ENCODE data around the gene LYZ. TPM values are rescaled to one million over a fixed set of nuclear protein-coding genes. Genes with fewer than 3 reads are reported as not detected.

Gene LYZ
- polyA plus RNA-seq, 2 of the 4 experiments (the other 2 are of a cell fraction): 0.12 TPM; not detected in 1

DNA sequence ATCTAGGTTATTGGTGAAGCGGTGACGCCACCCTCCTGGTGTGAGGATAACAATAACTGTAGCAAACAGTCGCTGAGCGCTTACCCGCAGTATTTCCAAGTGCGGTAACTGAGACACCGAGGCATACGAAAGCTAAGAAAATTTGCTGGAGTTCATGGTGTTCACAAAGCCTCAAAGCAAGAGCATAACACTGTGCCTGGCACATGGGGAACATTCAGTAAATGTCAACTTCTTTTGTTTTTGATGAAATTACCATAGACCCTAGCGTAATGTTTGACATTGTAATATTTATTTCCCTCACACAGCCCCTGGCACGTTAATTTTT lies 12.1 kb downstream of the LYZ start:
- TF ChIP-seq, protein P1, sequence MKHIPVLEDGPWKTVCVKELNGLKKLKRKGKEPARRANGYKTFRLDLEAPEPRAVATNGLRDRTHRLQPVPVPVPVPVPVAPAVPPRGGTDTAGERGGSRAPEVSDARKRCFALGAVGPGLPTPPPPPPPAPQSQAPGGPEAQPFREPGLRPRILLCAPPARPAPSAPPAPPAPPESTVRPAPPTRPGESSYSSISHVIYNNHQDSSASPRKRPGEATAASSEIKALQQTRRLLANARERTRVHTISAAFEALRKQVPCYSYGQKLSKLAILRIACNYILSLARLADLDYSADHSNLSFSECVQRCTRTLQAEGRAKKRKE (CRISPR knock-in tag; IDR thresholded peaks at IDR 0.05; ENCODE audit: low read depth): 0 out of 2 replicates have a peak, but pooled peaks have one; percentile 36
- no peak for TF ChIP-seq RFX5 (IDR thresholded peaks at IDR 0.05)
- peak; percentile 18; the same call in 1 of the 2 replicates for TF ChIP-seq KDM5A (IDR thresholded peaks at IDR 0.05)
- ChIA-PET CTCF (interaction anchor here (1.1 kb wide), 1 partner anchor 9 kb away, joined by 3 read pairs; no protein-coding TSS in a partner anchor), POLR2A (no interaction called here)
- DNase-seq (ENCODE audit: low read depth in 1 of 2, low spot score in 1 of 2) (no peak), ATAC-seq (no peak), FAIRE-seq (no peak)
- Histone ChIP-seq H3K4me2 (peak overlapping the region; percentile 82), H3K27ac (peak overlapping the region; percentile 94 to 96), H3K4me3 (peak overlapping the region; percentile 83), H3K9me3 (no peaks in the 10 kb centered on the region), H3K4me1 (peaks cover 14% of the 10 kb centered on the region)
- 2% methylated on average over 10 of the region's 10 CpGs for WGBS (ENCODE audit: missing lambda C conversion rate)

DNA sequence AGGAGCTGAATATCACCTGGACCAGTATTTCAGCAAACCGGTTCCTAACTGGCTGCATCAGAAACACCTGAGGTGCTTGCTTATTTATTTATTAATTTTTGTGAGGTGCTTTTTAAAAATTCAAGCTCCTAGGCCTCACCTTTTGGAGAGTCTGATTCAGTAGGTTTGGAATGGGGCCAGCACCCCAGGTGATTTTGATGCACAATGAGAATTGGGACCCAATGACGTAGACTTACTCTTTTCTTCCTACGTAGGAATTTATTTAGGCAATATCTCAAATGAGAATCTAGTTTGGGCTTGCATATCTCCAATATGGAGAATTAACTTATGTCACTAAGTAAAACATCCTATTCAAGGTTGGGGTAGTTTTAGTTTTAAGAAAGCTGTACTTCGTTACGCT lies 18.6 kb downstream of the LYZ start:
- TF ChIP-seq, protein P2, sequence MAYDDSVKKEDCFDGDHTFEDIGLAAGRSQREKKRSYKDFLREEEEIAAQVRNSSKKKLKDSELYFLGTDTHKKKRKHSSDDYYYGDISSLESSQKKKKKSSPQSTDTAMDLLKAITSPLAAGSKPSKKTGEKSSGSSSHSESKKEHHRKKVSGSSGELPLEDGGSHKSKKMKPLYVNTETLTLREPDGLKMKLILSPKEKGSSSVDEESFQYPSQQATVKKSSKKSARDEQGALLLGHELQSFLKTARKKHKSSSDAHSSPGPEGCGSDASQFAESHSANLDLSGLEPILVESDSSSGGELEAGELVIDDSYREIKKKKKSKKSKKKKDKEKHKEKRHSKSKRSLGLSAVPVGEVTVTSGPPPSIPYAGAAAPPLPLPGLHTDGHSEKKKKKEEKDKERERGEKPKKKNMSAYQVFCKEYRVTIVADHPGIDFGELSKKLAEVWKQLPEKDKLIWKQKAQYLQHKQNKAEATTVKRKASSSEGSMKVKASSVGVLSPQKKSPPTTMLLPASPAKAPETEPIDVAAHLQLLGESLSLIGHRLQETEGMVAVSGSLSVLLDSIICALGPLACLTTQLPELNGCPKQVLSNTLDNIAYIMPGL (CRISPR knock-in tag; IDR thresholded peaks at IDR 0.05; ENCODE audit: borderline replicate concordance): no peak
- TF ChIP-seq RCOR1 (IDR thresholded peaks at IDR 0.05; ENCODE audit: low read depth, low read length): no peak
- TF ChIP-seq, protein P3, sequence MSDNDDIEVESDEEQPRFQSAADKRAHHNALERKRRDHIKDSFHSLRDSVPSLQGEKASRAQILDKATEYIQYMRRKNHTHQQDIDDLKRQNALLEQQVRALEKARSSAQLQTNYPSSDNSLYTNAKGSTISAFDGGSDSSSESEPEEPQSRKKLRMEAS (IDR thresholded peaks at IDR 0.05): no peak
- ChIA-PET CTCF (interaction anchor here (0.7 to 1.5 kb wide), 3 partner anchors 110 to 272 kb away, joined by 3 to 8 read pairs (median 5); no protein-coding TSS in a partner anchor), POLR2A (interaction anchor here (0.7 kb wide), 1 partner anchor 9 kb away, joined by 3 read pairs; no protein-coding TSS in a partner anchor)
- H3K4me2 ChIP-seq: no peak overlapping the region
- FAIRE-seq (no peak), ATAC-seq (no peak), DNase-seq (ENCODE audit: low read depth in 1 of 2, low spot score in 1 of 2) (no peak)
- no peaks in the 10 kb centered on the region for H3K4me1 ChIP-seq
- H3K27ac ChIP-seq: no peak overlapping the region
- H3K9me3 ChIP-seq: no peaks in the 10 kb centered on the region
- 95% methylated on average over 5 of the region's 5 CpGs for WGBS (ENCODE audit: missing lambda C conversion rate)
- H3K4me3 ChIP-seq: no peak overlapping the region

DNA sequence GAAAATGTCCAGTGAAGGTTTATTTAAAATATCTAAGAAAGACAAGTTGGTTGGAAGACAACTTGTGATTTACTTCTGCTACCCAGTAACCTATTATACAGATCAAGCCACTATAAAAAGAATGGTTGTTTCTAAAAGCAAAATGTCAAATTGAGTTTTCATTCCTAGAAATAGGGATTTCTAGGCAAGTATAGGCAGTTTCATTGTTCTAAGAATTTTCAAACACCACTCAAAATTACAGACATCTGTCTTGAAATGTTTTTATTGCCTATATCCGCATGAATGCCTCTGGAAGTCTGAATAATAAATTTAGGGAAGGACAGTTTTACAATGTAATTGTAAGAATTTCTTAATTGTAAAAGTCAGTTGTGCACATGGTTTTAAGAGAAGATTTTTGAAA lies 20.0 kb downstream of the LYZ start:
- CTCF ChIA-PET: interaction anchor here (0.7 to 1.2 kb wide), 3 partner anchors 10 to 422 kb away, joined by 3 to 4 read pairs (median 3); no protein-coding TSS in a partner anchor
- Histone ChIP-seq H3K9me3 (no peaks in the 10 kb centered on the region), H3K4me3 (no peak overlapping the region), H3K27ac (no peak overlapping the region), H3K4me1 (no peaks in the 10 kb centered on the region), H3K4me2 (no peak overlapping the region)
- POLR2A ChIA-PET: no interaction called here
- TF ChIP-seq, protein P4, sequence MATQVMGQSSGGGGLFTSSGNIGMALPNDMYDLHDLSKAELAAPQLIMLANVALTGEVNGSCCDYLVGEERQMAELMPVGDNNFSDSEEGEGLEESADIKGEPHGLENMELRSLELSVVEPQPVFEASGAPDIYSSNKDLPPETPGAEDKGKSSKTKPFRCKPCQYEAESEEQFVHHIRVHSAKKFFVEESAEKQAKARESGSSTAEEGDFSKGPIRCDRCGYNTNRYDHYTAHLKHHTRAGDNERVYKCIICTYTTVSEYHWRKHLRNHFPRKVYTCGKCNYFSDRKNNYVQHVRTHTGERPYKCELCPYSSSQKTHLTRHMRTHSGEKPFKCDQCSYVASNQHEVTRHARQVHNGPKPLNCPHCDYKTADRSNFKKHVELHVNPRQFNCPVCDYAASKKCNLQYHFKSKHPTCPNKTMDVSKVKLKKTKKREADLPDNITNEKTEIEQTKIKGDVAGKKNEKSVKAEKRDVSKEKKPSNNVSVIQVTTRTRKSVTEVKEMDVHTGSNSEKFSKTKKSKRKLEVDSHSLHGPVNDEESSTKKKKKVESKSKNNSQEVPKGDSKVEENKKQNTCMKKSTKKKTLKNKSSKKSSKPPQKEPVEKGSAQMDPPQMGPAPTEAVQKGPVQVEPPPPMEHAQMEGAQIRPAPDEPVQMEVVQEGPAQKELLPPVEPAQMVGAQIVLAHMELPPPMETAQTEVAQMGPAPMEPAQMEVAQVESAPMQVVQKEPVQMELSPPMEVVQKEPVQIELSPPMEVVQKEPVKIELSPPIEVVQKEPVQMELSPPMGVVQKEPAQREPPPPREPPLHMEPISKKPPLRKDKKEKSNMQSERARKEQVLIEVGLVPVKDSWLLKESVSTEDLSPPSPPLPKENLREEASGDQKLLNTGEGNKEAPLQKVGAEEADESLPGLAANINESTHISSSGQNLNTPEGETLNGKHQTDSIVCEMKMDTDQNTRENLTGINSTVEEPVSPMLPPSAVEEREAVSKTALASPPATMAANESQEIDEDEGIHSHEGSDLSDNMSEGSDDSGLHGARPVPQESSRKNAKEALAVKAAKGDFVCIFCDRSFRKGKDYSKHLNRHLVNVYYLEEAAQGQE (IDR thresholded peaks at IDR 0.05): no peak
- no peak for TF ChIP-seq CEBPB (IDR thresholded peaks at IDR 0.05)
- TF ChIP-seq, protein P5, sequence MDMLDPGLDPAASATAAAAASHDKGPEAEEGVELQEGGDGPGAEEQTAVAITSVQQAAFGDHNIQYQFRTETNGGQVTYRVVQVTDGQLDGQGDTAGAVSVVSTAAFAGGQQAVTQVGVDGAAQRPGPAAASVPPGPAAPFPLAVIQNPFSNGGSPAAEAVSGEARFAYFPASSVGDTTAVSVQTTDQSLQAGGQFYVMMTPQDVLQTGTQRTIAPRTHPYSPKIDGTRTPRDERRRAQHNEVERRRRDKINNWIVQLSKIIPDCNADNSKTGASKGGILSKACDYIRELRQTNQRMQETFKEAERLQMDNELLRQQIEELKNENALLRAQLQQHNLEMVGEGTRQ (IDR thresholded peaks at IDR 0.05): no peak
- TF ChIP-seq JUNB (IDR thresholded peaks at IDR 0.05): no peak
- TF ChIP-seq NFE2L2 (conservative IDR thresholded peaks at IDR 0.05; ENCODE audit: low read length): no peak
- no peak for TF ChIP-seq FOSB (CRISPR knock-in tag; IDR thresholded peaks at IDR 0.05)
- TF ChIP-seq BHLHE40 (IDR thresholded peaks at IDR 0.05; ENCODE audit: low read depth, low read length): no peak
- no peak for TF ChIP-seq JUN (IDR thresholded peaks at IDR 0.05)
- no peak for TF ChIP-seq ZFP36 (IDR thresholded peaks at IDR 0.05; ENCODE audit: borderline replicate concordance, partially characterized antibody)
- TF ChIP-seq, protein P6, sequence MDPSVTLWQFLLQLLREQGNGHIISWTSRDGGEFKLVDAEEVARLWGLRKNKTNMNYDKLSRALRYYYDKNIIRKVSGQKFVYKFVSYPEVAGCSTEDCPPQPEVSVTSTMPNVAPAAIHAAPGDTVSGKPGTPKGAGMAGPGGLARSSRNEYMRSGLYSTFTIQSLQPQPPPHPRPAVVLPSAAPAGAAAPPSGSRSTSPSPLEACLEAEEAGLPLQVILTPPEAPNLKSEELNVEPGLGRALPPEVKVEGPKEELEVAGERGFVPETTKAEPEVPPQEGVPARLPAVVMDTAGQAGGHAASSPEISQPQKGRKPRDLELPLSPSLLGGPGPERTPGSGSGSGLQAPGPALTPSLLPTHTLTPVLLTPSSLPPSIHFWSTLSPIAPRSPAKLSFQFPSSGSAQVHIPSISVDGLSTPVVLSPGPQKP (IDR thresholded peaks at IDR 0.05; ENCODE audit: low read depth, low read length): no peak
- TF ChIP-seq, protein P7, sequence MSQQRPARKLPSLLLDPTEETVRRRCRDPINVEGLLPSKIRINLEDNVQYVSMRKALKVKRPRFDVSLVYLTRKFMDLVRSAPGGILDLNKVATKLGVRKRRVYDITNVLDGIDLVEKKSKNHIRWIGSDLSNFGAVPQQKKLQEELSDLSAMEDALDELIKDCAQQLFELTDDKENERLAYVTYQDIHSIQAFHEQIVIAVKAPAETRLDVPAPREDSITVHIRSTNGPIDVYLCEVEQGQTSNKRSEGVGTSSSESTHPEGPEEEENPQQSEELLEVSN (IDR thresholded peaks at IDR 0.05; ENCODE audit: borderline replicate concordance, low read depth): no peak
- no peak for TF ChIP-seq ZNF302 (CRISPR knock-in tag; IDR thresholded peaks at IDR 0.05)
- TF ChIP-seq SMC3 (IDR thresholded peaks at IDR 0.05): no peak
- 86% methylated on average over 1 of the region's 1 CpG for WGBS (ENCODE audit: missing lambda C conversion rate)
- DNase-seq (ENCODE audit: low read depth in 1 of 2, low spot score in 1 of 2): no peak
- no peak for FAIRE-seq
- ATAC-seq: no peak

Data from A549 (cell line).